Mucosa of stomach (tissue), 1 donor: Measurements from ENCODE around the gene ARL5C.
A peak's percentile ranks its signal among the peaks of the same experiment; 100 is the strongest.

Source experiments
- H3K27me3 ChIP-seq: one replicate; pipeline ENCODE4 v1.7.0; 2013; ENCODE audit warnings: mild to moderate bottlenecking, low read length; ENCODE audit not compliant: control insufficient read depth, insufficient read depth
- H3K36me3 ChIP-seq: one replicate; pipeline ENCODE4 v1.7.0; 2013; ENCODE audit warnings: low read length; ENCODE audit not compliant: control insufficient read depth, insufficient read depth
- H3K4me1 ChIP-seq: one replicate; pipeline ENCODE4 v1.7.0; 2013; ENCODE audit warnings: mild to moderate bottlenecking, low read length; ENCODE audit not compliant: control insufficient read depth, insufficient read depth
- H3K4me3 ChIP-seq: one replicate; pipeline ENCODE4 v1.7.0; 2013; ENCODE audit warnings: low read length
- H3K9ac ChIP-seq: one replicate; pipeline ENCODE4 v1.7.0; 2013; ENCODE audit warnings: mild to moderate bottlenecking, low read length, moderate library complexity
- H3K9me3 ChIP-seq: one replicate; pipeline ENCODE4 v1.7.0; 2013; ENCODE audit warnings: mild to moderate bottlenecking, low read length, moderate library complexity; ENCODE audit not compliant: control insufficient read depth
- donor health status: Pancreatic carcinoma.

ARL5C gene

DNA sequence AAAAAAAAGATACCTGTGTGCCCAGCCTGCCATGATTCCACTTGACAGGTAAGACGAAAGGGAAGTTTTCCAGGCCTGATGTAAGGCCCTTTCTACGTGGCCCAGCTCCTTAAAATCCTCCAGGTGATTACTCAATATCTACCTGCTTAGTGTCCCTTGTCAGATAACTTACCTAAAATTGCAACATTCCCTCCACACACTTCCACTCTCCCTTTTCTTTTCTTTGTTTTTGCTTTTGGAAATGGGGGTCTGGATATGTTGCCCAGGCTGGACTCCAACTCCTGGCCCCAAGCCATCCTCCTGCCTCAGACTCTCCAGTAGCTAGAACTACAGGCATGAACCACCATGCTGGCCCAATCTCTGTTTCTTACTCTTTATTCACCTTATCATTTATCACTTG lies 7.3 kb downstream of the ARL5C start:
- peaks cover under 1% of the 10 kb centered on the region for H3K4me1 ChIP-seq
- no peak overlapping the region for H3K4me3 ChIP-seq
- H3K36me3 ChIP-seq, result no peaks in the 10 kb centered on the region
- H3K9ac ChIP-seq, result no peak overlapping the region
- H3K9me3 ChIP-seq, result no peaks in the 10 kb centered on the region
- H3K27me3 ChIP-seq, result peaks cover 2% of the 10 kb centered on the region

DNA sequence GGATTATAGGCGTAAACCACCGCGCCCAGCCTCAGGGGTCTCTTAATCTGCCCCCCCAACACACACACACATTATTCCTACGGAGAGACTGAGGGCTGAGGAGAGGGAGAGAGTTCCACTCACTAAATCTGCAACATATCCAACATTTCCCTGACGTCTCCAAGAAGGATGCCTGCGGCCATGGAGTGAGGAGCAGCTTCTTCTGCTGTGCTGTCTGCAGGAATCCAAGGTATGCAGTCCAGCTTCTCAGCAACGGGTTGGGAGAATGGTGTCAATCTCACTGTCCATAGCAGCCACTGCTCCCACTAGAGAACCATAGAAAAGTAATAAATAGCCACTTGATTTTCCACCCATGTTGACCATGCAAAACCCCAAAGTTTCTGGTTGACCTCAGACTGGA lies 9.5 kb downstream of the ARL5C start:
- H3K9me3 ChIP-seq, result no peaks in the 10 kb centered on the region
- no peak overlapping the region for H3K9ac ChIP-seq
- peaks cover 16% of the 10 kb centered on the region for H3K4me1 ChIP-seq
- no peak overlapping the region for H3K4me3 ChIP-seq
- H3K27me3 ChIP-seq, result peaks cover 11% of the 10 kb centered on the region
- no peaks in the 10 kb centered on the region for H3K36me3 ChIP-seq

DNA sequence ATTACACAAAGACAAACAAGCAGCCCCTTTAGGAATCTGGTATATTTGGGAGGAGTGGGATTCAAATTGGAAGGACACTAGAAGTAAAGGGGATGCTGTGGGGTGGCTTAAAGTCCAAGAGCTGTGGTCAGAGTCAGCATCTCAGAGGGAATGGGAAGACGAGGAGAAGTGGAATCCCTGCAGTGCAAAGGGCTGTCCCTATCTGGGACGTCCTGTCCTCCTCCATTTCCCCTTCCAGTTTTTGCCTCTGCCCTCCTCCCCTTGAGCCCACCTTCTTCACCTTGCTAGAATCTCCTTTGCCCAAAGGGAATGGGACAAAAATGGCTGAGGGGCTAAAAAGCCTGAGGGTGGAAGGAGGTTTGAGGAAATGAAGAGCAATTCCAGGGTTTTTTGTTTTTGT lies 10.3 kb downstream of the ARL5C start:
- Histone ChIP-seq H3K9me3 (no peaks in the 10 kb centered on the region), H3K27me3 (peaks cover 19% of the 10 kb centered on the region), H3K4me3 (no peak overlapping the region), H3K9ac (no peak overlapping the region), H3K4me1 (peaks cover 16% of the 10 kb centered on the region), H3K36me3 (no peaks in the 10 kb centered on the region)

DNA sequence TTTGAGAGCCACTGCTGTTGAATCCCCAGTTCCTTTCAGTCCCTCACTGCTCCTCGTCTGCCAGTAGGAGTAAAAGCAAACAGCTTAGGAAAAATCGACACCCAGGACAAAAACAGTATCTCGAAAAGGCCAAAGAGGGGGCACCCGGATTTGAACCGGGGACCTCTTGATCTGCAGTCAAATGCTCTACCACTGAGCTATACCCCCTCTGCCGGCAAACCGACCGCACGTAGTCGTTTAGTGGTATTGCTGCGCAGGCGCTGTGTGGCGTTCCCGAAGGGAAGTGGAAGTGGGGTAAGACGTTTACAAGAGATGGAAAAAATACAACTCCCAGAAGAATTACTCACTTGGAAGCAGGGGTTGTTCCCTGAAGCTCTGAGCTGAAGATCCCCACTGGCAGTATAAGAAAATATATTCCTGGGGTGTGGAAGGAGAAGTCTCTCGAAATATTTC lies 12.3 kb downstream of the ARL5C start:
- H3K9me3 ChIP-seq, result no peaks in the 10 kb centered on the region
- peaks cover 16% of the 10 kb centered on the region for H3K4me1 ChIP-seq
- H3K27me3 ChIP-seq, result peaks cover 29% of the 10 kb centered on the region
- peak overlapping the region; percentile 83 for H3K4me3 ChIP-seq
- H3K36me3 ChIP-seq, result no peaks in the 10 kb centered on the region
- H3K9ac ChIP-seq, result peak overlapping the region; percentile 87

DNA sequence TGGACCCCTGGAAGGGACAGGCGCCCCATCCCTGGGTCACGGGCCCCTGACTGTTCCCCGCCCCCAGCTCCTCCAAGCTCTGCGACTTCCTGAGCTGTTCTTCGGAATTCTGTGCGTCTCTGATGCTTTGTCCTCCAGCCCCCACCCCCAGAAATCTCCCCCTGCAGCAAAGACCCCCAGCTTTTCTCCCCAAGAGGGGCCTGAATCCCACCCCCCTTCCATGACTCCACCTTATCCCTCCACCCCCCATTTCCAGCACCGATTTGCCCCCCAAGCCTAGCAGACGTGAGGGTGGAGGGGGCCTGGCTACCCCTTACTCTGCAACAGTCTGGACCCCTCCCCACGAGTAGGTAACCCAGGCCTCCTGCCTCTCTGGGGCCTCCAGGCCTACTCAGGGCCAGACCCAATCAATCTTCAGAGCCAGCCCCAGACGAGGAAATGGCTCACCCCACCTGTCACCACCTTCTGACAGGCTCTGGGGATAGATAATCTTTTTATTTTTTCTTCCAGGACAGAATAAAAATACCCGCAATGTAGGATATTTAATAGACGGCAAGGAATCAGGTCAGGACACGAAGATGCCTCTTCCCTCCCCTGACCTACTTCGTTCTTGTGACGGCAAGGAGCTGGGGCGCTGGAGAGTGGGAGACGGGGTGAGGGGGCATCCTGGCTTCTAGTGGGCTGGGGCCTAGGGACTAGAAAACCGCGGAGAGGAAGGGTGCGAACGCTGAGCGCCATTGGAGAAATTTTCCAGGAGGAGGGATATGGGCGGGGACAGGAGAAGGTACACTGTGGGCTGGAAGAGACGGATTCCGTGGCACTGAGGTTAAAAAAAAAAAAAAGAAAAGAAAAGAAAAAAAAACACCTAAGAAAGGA lies 13.8 kb downstream of the ARL5C start:
- H3K9me3 ChIP-seq, result no peaks in the 10 kb centered on the region

DNA sequence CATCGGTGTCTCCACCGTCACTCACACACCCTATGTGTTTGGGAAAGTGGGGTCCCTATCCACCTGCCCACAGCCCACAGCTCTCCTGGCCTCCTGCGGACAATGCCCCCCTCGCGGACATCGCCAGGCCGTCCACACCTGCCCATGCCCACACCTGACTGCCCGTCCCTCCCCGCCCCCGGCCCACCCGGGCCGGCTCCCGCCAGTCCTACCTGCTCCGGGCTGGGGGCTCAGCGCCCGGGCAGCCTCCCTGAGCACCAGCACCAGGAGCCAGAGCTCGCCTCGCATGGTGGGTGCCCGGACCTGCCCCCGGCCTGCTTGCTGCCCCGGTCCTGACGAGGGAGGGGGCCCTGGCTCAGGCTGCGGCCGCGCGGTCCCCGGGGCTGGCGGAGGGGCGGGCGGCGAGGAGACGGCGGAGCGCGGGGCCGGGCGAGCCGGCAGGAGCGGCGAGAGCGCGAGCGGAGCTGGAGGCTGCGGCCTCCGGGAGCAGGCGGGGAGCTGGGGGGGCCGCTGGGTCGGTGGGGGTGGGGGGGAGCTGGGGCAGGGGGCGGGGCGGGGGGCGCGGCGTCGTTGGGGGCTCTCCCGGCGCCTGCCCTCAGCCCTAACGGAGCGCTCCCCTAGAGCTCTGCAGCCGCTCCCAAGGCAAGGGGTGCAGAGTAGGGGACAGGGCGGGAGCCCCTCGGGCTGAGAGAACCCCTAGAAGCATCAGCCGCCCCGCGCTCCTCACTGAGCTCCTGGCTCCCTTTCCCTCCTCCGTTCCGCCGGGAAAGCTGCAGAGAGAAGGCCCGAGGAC lies 14.6 kb downstream of the ARL5C start, which contains the start of gene PLXDC1:
Gene PLXDC1, minus strand, starts transcription at position 488 of the 793 bp plus-strand sequence. Its CDS starts 200 bp downstream, at position 288.
- H3K4me3 ChIP-seq, result peak within 1 kb of the TSS; percentile 83
- peaks cover 16% of the 10 kb centered on the region for H3K4me1 ChIP-seq
- H3K9ac ChIP-seq, result peak within 1 kb of the TSS; percentile 87
- peaks cover 29% of the 10 kb centered on the region for H3K27me3 ChIP-seq
- H3K9me3 ChIP-seq, result no peaks in the 10 kb centered on the region
- H3K36me3 ChIP-seq, result no peaks in the 10 kb centered on the region

More for the DNA sequence above, 13.8 kb downstream of the ARL5C start:
- peaks cover 29% of the 10 kb centered on the region for H3K27me3 ChIP-seq
- peak overlapping the region; percentile 87 for H3K9ac ChIP-seq
- H3K4me3 ChIP-seq, result peak overlapping the region; percentile 83
- H3K4me1 ChIP-seq, result peaks cover 16% of the 10 kb centered on the region
- H3K36me3 ChIP-seq, result no peaks in the 10 kb centered on the region

DNA sequence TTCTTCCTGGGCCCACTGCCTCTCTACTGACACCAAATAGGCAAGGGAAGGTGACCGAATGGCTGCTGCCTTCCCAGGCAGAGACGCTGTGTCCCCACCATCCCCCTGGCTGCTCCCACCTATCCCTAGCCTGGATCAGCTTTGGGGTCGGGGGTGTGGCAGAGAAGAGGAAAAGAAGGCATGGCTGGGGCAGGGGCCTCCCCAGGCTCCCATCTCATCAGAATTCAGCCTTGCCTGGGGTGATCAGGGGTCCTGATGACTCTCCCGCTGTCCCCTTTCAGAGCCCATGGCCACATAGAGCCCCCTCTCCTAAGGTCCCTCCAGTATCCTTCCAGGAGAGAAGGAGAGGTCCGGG lies 15.2 kb downstream of the ARL5C start:
- peak overlapping the region; percentile 47 for H3K9ac ChIP-seq
- peaks cover 16% of the 10 kb centered on the region for H3K4me1 ChIP-seq
- no peak overlapping the region for H3K4me3 ChIP-seq
- H3K9me3 ChIP-seq, result no peaks in the 10 kb centered on the region
- peaks cover 29% of the 10 kb centered on the region for H3K27me3 ChIP-seq
- H3K36me3 ChIP-seq, result no peaks in the 10 kb centered on the region

DNA sequence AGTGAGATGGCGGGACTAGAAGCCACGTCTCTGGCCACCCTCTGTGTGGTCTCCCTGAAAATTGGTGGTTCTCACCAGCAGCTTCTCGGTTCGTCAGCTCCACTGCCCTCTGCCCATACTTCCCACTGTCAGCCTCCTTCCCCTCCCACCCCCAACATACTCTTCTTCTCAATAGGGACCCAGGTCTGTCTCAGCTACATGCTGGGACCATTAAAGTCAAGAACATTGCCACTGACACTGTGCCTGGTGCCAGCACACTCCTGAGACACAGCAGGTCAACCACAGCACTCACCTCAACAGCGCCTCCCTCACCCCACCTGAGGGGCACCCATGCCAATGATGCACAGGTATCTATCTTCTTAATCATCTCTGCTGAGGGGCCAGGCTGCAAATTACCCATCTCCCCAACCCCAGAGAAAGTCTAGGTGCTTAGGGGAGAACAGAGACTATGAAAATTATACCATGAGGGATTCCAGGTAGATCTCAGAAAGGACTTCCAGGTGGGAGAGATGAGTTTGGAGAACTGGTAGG lies 15.8 kb downstream of the ARL5C start:
- Histone ChIP-seq H3K27me3 (peaks cover 29% of the 10 kb centered on the region), H3K36me3 (no peaks in the 10 kb centered on the region), H3K9ac (no peak overlapping the region), H3K4me3 (no peak overlapping the region), H3K4me1 (peaks cover 16% of the 10 kb centered on the region), H3K9me3 (no peaks in the 10 kb centered on the region)

DNA sequence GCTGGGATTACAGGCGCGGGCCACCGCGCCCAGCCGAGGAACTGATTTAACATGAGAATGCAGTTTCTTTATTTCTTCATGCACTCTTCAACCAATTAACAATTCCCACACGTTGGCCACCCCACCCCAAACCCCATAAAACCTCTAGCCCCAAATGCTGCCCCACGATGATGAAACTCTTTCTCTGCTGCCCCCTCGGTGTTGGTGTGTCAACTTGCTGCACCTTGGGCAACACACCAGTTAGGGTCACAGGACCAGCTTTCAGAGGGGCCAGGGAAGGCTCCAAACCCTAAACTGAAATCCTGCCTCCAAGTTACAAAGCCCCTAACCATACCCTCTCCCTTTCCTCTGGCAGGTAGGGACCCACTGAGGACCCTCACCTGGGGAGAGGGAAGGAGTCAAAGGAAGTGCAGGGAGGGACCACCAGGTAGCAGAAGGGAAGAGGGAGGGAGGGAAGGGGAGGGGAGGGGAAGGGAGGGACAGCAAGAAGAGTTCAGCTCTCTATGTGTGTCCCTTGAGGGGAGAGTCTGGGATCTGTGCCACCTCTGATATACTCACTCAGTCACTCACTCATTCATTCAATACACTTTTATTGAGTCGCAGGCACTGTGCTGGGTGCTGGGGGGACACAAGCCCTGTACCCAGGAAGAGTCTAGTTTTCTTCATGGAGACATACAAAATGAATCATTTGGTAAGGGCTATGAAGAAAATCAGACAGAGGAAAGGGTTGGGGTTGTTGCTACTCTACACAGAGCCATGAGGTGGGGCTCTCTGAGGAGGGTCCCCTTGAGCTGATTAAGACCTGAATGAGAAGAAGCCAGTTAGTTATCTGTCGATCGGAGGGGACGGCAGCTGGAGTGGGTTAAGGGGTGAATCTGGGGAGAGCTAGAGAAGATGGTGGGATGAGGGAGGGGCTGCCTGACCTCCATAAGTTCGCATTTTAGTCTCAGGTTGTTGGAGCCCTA lies 18.5 kb downstream of the ARL5C start:
- no peak overlapping the region for H3K9ac ChIP-seq
- H3K36me3 ChIP-seq, result no peaks in the 10 kb centered on the region
- H3K4me3 ChIP-seq, result no peak overlapping the region
- H3K4me1 ChIP-seq, result peaks cover 24% of the 10 kb centered on the region
- peaks cover 29% of the 10 kb centered on the region for H3K27me3 ChIP-seq
- no peaks in the 10 kb centered on the region for H3K9me3 ChIP-seq

DNA sequence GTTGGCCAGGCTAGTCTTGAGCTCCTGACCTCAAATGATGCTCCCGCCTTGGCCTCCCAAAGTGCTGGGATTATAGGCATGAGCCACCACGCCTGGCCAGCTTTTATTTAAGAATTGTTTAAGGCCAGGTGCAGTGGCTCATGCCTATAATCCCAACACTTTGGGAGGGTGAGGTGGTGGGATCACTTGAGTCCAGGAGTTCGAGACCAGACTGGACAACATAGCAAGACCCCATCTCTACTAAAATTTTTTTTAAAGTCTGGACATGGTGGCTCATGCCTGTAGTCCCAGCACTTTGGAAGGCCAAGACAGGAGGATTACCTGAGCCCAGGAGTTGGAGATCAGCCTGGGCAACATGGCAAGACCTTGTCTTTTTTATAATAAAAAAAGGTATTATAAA lies 19.7 kb downstream of the ARL5C start:
- Histone ChIP-seq H3K36me3 (no peaks in the 10 kb centered on the region), H3K4me3 (no peak overlapping the region), H3K4me1 (peaks cover 15% of the 10 kb centered on the region), H3K9ac (no peak overlapping the region), H3K27me3 (peaks cover 19% of the 10 kb centered on the region), H3K9me3 (no peaks in the 10 kb centered on the region)

DNA sequence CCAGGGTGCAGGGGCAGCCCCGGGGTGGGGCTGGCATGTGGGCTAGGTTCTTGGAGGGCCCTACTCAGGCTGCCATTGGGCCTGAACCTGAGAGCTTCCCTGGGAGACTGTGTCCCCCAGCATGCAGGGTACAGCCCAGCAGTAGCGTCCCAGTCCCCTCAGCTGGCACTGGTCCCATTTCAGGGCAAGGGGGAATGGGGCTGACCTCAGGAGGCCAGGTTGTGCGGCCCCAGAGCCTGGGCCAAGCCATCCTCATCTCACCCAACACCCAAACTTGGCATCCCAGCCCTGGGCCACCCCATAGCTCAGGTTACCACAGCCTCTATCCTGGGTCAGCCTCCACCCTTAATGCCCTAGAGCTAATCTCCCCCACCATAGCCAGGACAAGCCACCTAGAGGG lies 20.8 kb downstream of the ARL5C start:
- Histone ChIP-seq H3K9me3 (no peaks in the 10 kb centered on the region), H3K9ac (no peak overlapping the region), H3K36me3 (no peaks in the 10 kb centered on the region), H3K27me3 (peaks cover 7% of the 10 kb centered on the region), H3K4me1 (peaks cover 15% of the 10 kb centered on the region), H3K4me3 (no peak overlapping the region)
